Testis (tissue), 3 donors: ENCODE results near the gene ALPK3. TPM values are rescaled to one million over a fixed set of nuclear protein-coding genes. Genes with fewer than 3 reads are reported as not detected.
A peak's percentile ranks its signal among the peaks of the same experiment; 100 is the strongest.

ENCODE experiments used
- DNase-seq: peaks from one replicate; pipeline ENCODE4 v3.0.0-alpha.2; 2019
- H3K27ac ChIP-seq, 2 donors: fragments of 200-600 bp; sonication (generic); one replicate each; pipeline ENCODE4 v1.5.1; 2019
- H3K27me3 ChIP-seq: fragments of 200-600 bp; sonication (generic); one replicate; pipeline ENCODE4 v1.5.1; 2019
- H3K36me3 ChIP-seq: fragments of 200-600 bp; sonication (generic); one replicate; pipeline ENCODE4 v1.5.1; 2017; ENCODE audit warnings: low read depth; ENCODE audit errors: missing control alignments
- H3K4me1 ChIP-seq: fragments of 200-600 bp; sonication (generic); one replicate; pipeline ENCODE4 v1.5.1; 2019
- H3K4me3 ChIP-seq, 2 donors: fragments of 200-600 bp; sonication (generic); one replicate each; pipeline ENCODE4 v1.5.1; 2017 to 2019
- H3K9me3 ChIP-seq: fragments of 200-600 bp; sonication (generic); one replicate; pipeline ENCODE4 v1.5.1; 2017
- CTCF ChIP-seq, 3 experiments: fragments of 450-650 bp in 2 of 3; fragments of 200-600 bp in 1 of 3; sonication (generic) in 1 of 3; IDR thresholded peaks; one replicate each; pipeline ENCODE4 v1.5.1; 2016 to 2019; ENCODE audit warnings: antibody characterized with exemption in 3 of 3, mild to moderate bottlenecking in 2 of 3, moderate library complexity in 1 of 3
- POLR2A ChIP-seq: fragments of 450-650 bp; IDR thresholded peaks from one replicate; pipeline ENCODE4 v1.6.1; 2017; ENCODE audit warnings: antibody characterized with exemption, mild to moderate bottlenecking, moderate library complexity
- WGBS, 2 donors: methylation state at CpG; one replicate each; pipeline ENCODE4 v1.1.5; 2018; 5-methylcytosine and 5-hydroxymethylcytosine counted together
- intact Hi-C: fragments of 100-400 bp; cut with DNase I; formaldehyde crosslinking; loops from one replicate; pipeline ENCODE4 v1.15.1; 2023; ENCODE audit warnings: low total_unique reads
- polyA plus RNA-seq: library from polyadenylated mRNA; stranded (reverse); fragments of 350-450 nt; fragmentation: Illumina TruSeq; extraction: RNeasy Lipid Tissue Mini Kit (QIAGEN cat#74804); gene quantifications from one replicate; pipeline ENCODE4 v1.2.3, GENCODE V29; 2014; ENCODE audit warnings: low read depth, low replicate concordance; ENCODE audit not compliant: insufficient read depth
- total RNA-seq, 2 donors: library from RNA; depleted of rRNA; stranded (reverse); fragments of >200 nt; gene quantifications; one replicate each; pipeline ENCODE4 v1.2.3, GENCODE V29; 2016

ALPK3 gene
- total and polyA plus RNA-seq, 3 donors from 2014 or later, result 3.0 to 5.0 (median 4.1) TPM

GRCh38 chr15:84911879-84912660, 94.9 kb downstream of the ALPK3 start:
- H3K36me3 ChIP-seq, result no peaks in the 10 kb centered on the region
- H3K27ac ChIP-seq, result peak overlapping the region; percentile 15 to 74
- H3K4me3 ChIP-seq, result no peak overlapping the region
- H3K9me3 ChIP-seq, result no peaks in the 10 kb centered on the region
- no peaks in the 10 kb centered on the region for H3K27me3 ChIP-seq
- intact Hi-C loops, result no loop called here
- peak; percentile 89 for DNase-seq
- H3K4me1 ChIP-seq, result peaks cover 32% of the 10 kb centered on the region
- TF ChIP-seq CTCF (IDR thresholded peaks at IDR 0.05) (no peak), POLR2A (no peak)
- 44 to 46% methylated on average over 6 of the region's 6 CpGs for WGBS, 2 donors

GRCh38 chr15:84913360-84913723, 96.2 kb downstream of the ALPK3 start:
- peaks cover 32% of the 10 kb centered on the region for H3K4me1 ChIP-seq
- 33 to 51% methylated on average over 2 of the region's 2 CpGs for WGBS, 2 donors
- peak overlapping the region in 1 of 2 donors; percentile 74 for H3K27ac ChIP-seq
- H3K4me3 ChIP-seq, result no peak overlapping the region
- H3K36me3 ChIP-seq, result no peaks in the 10 kb centered on the region
- H3K9me3 ChIP-seq, result no peaks in the 10 kb centered on the region
- TF ChIP-seq CTCF (IDR thresholded peaks at IDR 0.05), result no peak
- TF ChIP-seq POLR2A, result no peak
- no peaks in the 10 kb centered on the region for H3K27me3 ChIP-seq
- no peak for DNase-seq
- intact Hi-C loops, result no loop called here

- no peak overlapping the region for H3K4me3 ChIP-seq
Observed at GRCh38 chr15:84914351-84914750, 97.2 kb downstream of the ALPK3 start.

GRCh38 chr15:84914909-84915605, 97.9 kb downstream of the ALPK3 start:
- intact Hi-C loops, result no loop called here
- Histone ChIP-seq H3K27ac (no peak overlapping the region), H3K9me3 (no peaks in the 10 kb centered on the region), H3K27me3 (no peaks in the 10 kb centered on the region), H3K4me1 (peaks cover 29% of the 10 kb centered on the region), H3K36me3 (no peaks in the 10 kb centered on the region), H3K4me3 (no peak overlapping the region)
- 73% methylated on average over 9 to 12 of the region's 12 CpGs for WGBS, 2 donors
- TF ChIP-seq POLR2A, result no peak
- no peak for TF ChIP-seq CTCF (IDR thresholded peaks at IDR 0.05)
- DNase-seq, result peak; percentile 78

More at GRCh38 chr15:84914351-84914750, 97.2 kb downstream of the ALPK3 start:
- no peak for TF ChIP-seq CTCF (IDR thresholded peaks at IDR 0.05)
- no peak for TF ChIP-seq POLR2A
- Histone ChIP-seq H3K27ac (no peak overlapping the region), H3K27me3 (no peaks in the 10 kb centered on the region), H3K4me1 (peaks cover 29% of the 10 kb centered on the region), H3K36me3 (no peaks in the 10 kb centered on the region), H3K9me3 (no peaks in the 10 kb centered on the region)
- no peak for DNase-seq
- 52 to 71% methylated on average over 2 to 5 of the region's 5 CpGs for WGBS, 2 donors
- intact Hi-C loops, result no loop called here
